WERI-Rb-1 (cell line): ENCODE results near the gene ZNF668.

ENCODE experiments used
- DNase-seq: peaks from one replicate; pipeline ENCODE4 v3.0.0-alpha.2; 2020
- H3K27ac ChIP-seq: fragments of 250-450 bp; sonication (Bioruptor Pico); 2 replicates; pipeline ENCODE4 v1.5.1; 2020; ENCODE audit warnings: mild to moderate bottlenecking, moderate library complexity
- H3K27me3 ChIP-seq: fragments of 250-450 bp; sonication (Bioruptor Pico); 2 replicates; pipeline ENCODE4 v1.5.1; 2021; ENCODE audit warnings: mild to moderate bottlenecking, low read depth, moderate library complexity; ENCODE audit not compliant: insufficient read depth, severe bottlenecking
- H3K36me3 ChIP-seq: fragments of 250-450 bp; sonication (Bioruptor Pico); 2 replicates; pipeline ENCODE4 v1.5.1; 2020; ENCODE audit warnings: mild to moderate bottlenecking, moderate library complexity
- H3K4me3 ChIP-seq: 2 replicates; pipeline ENCODE4 v1.5.1; 2011; ENCODE audit warnings: low read depth, mild to moderate bottlenecking, control low read depth, low read length
- H3K9me3 ChIP-seq: fragments of 250-450 bp; sonication (Bioruptor Pico); 2 replicates; pipeline ENCODE4 v1.5.1; 2021; ENCODE audit warnings: mild to moderate bottlenecking, moderate library complexity; ENCODE audit not compliant: severe bottlenecking
- TF ChIP-seq, protein P1 (sequence below): IDR thresholded peaks from 2 replicates; pipeline ENCODE4 v1.5.1; 2011; ENCODE audit warnings: low read depth, mild to moderate bottlenecking, control low read depth, inconsistent platforms, low read length

The ZNF668 gene

DNA sequence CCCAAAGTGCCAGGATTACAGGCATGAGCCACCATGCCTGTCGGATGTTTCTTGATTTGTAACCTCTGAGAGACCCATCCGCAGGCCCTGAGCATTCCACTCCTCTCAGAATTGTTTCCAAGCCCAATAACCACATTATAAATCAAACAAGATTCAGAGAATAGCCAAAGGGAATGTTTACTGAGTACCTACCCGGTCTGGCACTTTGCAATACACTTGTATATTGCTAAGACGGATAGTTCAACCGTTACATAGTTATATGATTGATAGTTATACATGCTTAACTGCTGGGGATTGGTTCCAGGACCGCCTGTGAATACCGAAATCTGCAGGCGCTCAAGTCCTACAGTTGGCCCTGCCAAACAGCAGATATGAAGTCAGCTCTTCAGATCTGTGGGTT, 40.4 kb upstream of the ZNF668 start:
- no peak for DNase-seq
- Histone ChIP-seq H3K36me3 (peaks cover 50% of the 10 kb centered on the region), H3K4me3 (no peak overlapping the region), H3K27me3 (no peaks in the 10 kb centered on the region), H3K9me3 (no peaks in the 10 kb centered on the region), H3K27ac (no peak overlapping the region)
- TF ChIP-seq, protein P1, sequence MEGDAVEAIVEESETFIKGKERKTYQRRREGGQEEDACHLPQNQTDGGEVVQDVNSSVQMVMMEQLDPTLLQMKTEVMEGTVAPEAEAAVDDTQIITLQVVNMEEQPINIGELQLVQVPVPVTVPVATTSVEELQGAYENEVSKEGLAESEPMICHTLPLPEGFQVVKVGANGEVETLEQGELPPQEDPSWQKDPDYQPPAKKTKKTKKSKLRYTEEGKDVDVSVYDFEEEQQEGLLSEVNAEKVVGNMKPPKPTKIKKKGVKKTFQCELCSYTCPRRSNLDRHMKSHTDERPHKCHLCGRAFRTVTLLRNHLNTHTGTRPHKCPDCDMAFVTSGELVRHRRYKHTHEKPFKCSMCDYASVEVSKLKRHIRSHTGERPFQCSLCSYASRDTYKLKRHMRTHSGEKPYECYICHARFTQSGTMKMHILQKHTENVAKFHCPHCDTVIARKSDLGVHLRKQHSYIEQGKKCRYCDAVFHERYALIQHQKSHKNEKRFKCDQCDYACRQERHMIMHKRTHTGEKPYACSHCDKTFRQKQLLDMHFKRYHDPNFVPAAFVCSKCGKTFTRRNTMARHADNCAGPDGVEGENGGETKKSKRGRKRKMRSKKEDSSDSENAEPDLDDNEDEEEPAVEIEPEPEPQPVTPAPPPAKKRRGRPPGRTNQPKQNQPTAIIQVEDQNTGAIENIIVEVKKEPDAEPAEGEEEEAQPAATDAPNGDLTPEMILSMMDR, result no peak

DNA sequence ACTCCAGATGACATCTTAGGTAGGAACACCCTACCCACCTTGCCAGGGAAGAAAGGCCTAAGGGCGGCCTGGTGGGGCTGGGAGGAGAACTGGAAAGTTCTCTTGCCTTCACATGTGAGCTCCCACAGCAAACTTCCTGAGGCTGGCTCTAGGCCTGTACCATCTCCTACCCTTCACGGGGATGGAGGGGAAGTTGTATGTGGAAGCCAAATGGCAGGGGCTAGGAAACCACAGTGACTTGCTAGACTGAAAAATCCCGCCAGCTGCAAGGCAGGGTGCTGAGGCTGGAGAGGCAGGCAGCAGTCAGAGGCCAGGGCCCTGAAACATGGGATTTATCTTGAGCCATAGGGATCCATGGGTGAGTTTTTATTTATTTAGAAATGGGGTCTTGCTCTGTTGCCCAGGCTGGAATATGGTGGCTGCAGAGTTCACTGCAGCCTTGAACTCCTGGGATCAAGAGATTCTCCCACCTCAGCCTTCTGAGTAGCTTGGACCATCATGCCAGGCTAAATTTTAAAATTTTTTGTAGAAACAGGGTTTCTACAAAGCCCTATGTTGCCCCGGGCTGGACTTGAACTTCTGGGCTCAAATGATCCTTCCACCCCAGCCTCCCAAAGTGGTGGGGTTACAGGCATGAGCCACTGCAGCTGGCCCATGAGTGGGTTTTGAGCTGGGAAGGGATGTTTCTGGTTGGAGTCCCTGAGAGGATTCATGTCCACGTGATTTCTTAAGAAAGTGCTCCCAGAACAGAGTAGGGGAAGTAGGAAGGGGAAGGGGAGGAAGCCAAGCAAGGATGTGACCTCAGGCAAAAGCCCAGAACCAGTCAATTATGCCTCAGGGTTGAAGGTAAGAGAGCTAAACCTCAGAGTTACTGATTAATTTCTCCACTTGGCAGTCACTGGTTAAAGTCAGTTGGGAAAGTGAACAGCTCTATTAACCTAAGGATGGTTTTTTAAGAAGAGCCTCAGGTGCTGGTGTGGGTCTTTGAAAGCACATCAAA, 39.4 kb upstream of the ZNF668 start:
- Histone ChIP-seq H3K9me3 (no peaks in the 10 kb centered on the region), H3K27ac (no peak overlapping the region), H3K27me3 (no peaks in the 10 kb centered on the region), H3K36me3 (peaks cover 46% of the 10 kb centered on the region), H3K4me3 (no peak overlapping the region)
- TF ChIP-seq, protein P1, result no peak
- DNase-seq, result no peak

DNA sequence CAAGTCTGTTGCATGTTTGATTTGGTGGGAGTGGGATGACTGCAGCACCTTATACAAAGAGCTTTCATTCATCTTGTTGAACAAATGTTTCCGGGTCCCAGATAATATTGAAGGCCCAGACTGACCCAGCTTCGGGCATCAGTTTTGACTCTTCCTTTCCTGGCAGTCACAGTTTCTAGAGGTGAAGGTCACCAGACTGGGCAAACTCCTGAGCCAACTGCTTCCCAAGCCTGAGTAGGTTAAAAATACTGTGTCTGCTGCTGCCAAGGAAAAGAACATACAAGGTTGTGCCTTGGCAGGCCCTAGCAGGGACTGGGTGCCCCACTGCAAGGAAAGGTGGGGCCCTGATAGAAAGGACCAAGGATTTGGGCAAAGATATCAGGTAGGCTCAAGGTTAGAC, 38.7 kb upstream of the ZNF668 start:
- Histone ChIP-seq H3K27ac (no peak overlapping the region), H3K9me3 (no peaks in the 10 kb centered on the region), H3K36me3 (peaks cover 44% of the 10 kb centered on the region), H3K4me3 (no peak overlapping the region), H3K27me3 (no peaks in the 10 kb centered on the region)
- TF ChIP-seq, protein P1, result no peak
- no peak for DNase-seq

DNA sequence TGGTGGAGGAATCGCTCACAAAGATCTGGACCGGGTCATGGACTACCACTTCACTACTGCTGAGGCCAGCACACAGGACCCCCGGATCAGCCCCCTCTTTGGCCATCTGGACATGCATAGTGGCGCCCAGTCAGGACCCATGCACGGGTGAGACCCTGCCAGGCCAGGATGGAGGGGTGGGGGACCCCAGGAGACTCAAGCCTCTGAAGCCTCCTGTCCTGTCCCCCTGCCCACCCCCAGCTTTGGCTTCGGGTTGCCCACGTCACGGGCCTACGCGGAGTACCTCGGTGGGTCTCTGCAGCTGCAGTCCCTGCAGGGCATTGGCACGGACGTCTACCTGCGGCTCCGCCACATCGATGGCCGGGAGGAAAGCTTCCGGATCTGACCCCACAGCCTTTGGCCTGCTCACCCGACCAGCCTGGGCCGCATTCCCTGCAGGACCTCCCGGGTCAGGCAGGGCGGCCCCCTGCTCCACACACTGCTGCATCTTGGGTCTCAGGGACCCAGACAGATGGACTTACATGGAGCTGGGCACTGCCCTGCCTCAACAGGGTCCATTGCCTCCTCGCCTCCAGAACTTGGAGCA, 37.9 kb upstream of the ZNF668 start:
- TF ChIP-seq, protein P1, result no peak
- no peak for DNase-seq
- no peak overlapping the region for H3K27ac ChIP-seq
- peaks cover 44% of the 10 kb centered on the region for H3K36me3 ChIP-seq
- H3K27me3 ChIP-seq, result no peaks in the 10 kb centered on the region
- H3K4me3 ChIP-seq, result no peak overlapping the region
- H3K9me3 ChIP-seq, result no peaks in the 10 kb centered on the region

DNA sequence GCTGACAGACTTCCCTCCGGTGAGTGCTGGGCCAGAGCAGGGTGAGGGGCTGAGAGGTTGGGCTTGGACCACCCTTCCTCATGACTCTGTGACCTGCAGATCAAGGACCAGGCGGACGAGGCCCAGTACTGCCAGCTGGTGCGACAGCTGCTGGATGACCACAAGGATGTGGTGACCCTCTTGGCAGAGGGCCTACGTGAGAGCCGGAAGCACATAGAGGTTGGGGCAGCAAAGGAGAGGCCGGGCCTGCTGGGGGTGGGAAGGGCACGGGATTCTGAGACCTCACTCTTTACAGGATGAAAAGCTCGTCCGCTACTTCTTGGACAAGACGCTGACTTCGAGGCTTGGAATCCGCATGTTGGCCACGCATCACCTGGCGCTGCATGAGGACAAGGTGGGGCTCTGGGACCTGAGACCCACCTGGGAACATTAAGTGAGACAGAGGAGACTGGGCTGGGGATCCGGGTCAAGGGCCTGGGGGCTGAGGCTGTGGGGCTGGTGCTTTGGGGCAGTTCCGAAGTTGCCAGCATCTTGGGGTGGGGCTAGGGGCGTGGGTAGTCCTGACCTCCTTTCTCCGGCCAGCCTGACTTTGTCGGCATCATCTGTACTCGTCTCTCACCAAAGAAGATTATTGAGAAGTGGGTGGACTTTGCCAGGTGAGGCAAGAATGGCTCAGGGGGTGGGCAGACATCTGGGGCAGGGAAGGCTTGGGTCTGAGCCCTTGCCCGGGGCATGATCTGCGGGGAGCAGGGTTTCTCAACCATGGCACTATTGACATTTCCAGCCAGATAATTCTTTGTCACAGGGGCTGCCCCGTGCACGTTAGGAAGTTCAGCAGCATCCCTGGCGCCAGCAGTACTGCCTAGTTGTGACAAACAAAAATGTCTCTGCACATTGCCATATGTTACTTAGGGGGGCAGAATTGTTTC, 36.3 kb upstream of the ZNF668 start:
- Histone ChIP-seq H3K36me3 (peaks cover 44% of the 10 kb centered on the region), H3K4me3 (no peak overlapping the region), H3K9me3 (no peaks in the 10 kb centered on the region), H3K27me3 (no peaks in the 10 kb centered on the region), H3K27ac (no peak overlapping the region)
- TF ChIP-seq, protein P1, result no peak
- DNase-seq, result no peak
